ENCODE results near the gene DPY19L3. TPM values are rescaled to one million over a fixed set of nuclear protein-coding genes. Genes with fewer than 3 reads are reported as not detected.
"Not testable (repeated sequence)": the region's sequence is repeated elsewhere in the genome, so short reads cannot be mapped to it uniquely, and the experiment has no call there.

DPY19L3 gene
- polyA plus RNA-seq, 1 donor = 36.8 TPM

- H3K4me1 ChIP-seq (ENCODE audit: control insufficient read depth, insufficient read depth, low read length) = no peaks in the 10 kb centered on the region
- DNase-seq = no peak
- H3K9me3 ChIP-seq (ENCODE audit: control insufficient read depth, low read depth, low read length) = no peaks in the 10 kb centered on the region
- no peak overlapping the region for H3K4me3 ChIP-seq (ENCODE audit: low read length)
- 100% methylated on average over 1 of the region's 2 CpGs for WGBS (ENCODE audit: insufficient coverage, low lambda C conversion rate)
- no peaks in the 10 kb centered on the region for H3K27me3 ChIP-seq (ENCODE audit: control insufficient read depth, insufficient read depth, low read length)
- no peak overlapping the region for H3K27ac ChIP-seq (ENCODE audit: low read length)
- peaks cover 51% of the 10 kb centered on the region for H3K36me3 ChIP-seq (ENCODE audit: control insufficient read depth, insufficient read depth, low read length)
Observed at GRCh38 chr19:32438751-32439150, 33.2 kb downstream of the DPY19L3 start.

GRCh38 chr19:32442650-32443049 lies 37.1 kb downstream of the DPY19L3 start:
- H3K4me1 ChIP-seq (ENCODE audit: control insufficient read depth, insufficient read depth, low read length) = no peaks in the 10 kb centered on the region
- WGBS (ENCODE audit: insufficient coverage, low lambda C conversion rate) = no CpG with 5 or more reads among the region's 1 CpG
- H3K36me3 ChIP-seq (ENCODE audit: control insufficient read depth, insufficient read depth, low read length) = peaks cover 27% of the 10 kb centered on the region
- H3K27me3 ChIP-seq (ENCODE audit: control insufficient read depth, insufficient read depth, low read length) = no peaks in the 10 kb centered on the region
- H3K9me3 ChIP-seq (ENCODE audit: control insufficient read depth, low read depth, low read length) = no peaks in the 10 kb centered on the region
- no peak overlapping the region for H3K4me3 ChIP-seq (ENCODE audit: low read length)
- DNase-seq = no peak
- H3K27ac ChIP-seq (ENCODE audit: low read length) = no peak overlapping the region

GRCh38 chr19:32447534-32447933 lies 42.0 kb downstream of the DPY19L3 start:
- not testable (repeated sequence) for H3K9me3 ChIP-seq (ENCODE audit: control insufficient read depth, low read depth, low read length); H3K4me1 ChIP-seq (ENCODE audit: control insufficient read depth, insufficient read depth, low read length); H3K27me3 ChIP-seq (ENCODE audit: control insufficient read depth, insufficient read depth, low read length); H3K27ac ChIP-seq (ENCODE audit: low read length); H3K4me3 ChIP-seq (ENCODE audit: low read length); DNase-seq
- peaks cover 19% of the 10 kb centered on the region for H3K36me3 ChIP-seq (ENCODE audit: control insufficient read depth, insufficient read depth, low read length)
- 100% methylated on average over 3 of the region's 5 CpGs for WGBS (ENCODE audit: insufficient coverage, low lambda C conversion rate)

GRCh38 chr19:32448026-32448425 lies 42.5 kb downstream of the DPY19L3 start:
- H3K4me3 ChIP-seq (ENCODE audit: low read length) = no peak overlapping the region
- no peaks in the 10 kb centered on the region for H3K27me3 ChIP-seq (ENCODE audit: control insufficient read depth, insufficient read depth, low read length)
- H3K4me1 ChIP-seq (ENCODE audit: control insufficient read depth, insufficient read depth, low read length) = no peaks in the 10 kb centered on the region
- no peak for DNase-seq
- no peak overlapping the region for H3K27ac ChIP-seq (ENCODE audit: low read length)
- H3K36me3 ChIP-seq (ENCODE audit: control insufficient read depth, insufficient read depth, low read length) = peaks cover 14% of the 10 kb centered on the region
- no peaks in the 10 kb centered on the region for H3K9me3 ChIP-seq (ENCODE audit: control insufficient read depth, low read depth, low read length)
- WGBS (ENCODE audit: insufficient coverage, low lambda C conversion rate) = 100% methylated on average over 2 of the region's 8 CpGs

GRCh38 chr19:32450217-32450616 lies 44.6 kb downstream of the DPY19L3 start:
- no CpG with 5 or more reads among the region's 4 CpGs for WGBS (ENCODE audit: insufficient coverage, low lambda C conversion rate)
- H3K27me3 ChIP-seq (ENCODE audit: control insufficient read depth, insufficient read depth, low read length) = no peaks in the 10 kb centered on the region
- H3K4me3 ChIP-seq (ENCODE audit: low read length) = no peak overlapping the region
- DNase-seq = no peak
- peaks cover 12% of the 10 kb centered on the region for H3K36me3 ChIP-seq (ENCODE audit: control insufficient read depth, insufficient read depth, low read length)
- H3K27ac ChIP-seq (ENCODE audit: low read length) = no peak overlapping the region
- H3K9me3 ChIP-seq (ENCODE audit: control insufficient read depth, low read depth, low read length) = no peaks in the 10 kb centered on the region
- no peaks in the 10 kb centered on the region for H3K4me1 ChIP-seq (ENCODE audit: control insufficient read depth, insufficient read depth, low read length)

GRCh38 chr19:32453736-32454135 lies 48.2 kb downstream of the DPY19L3 start:
- 85% methylated on average over 2 of the region's 2 CpGs for WGBS (ENCODE audit: insufficient coverage, low lambda C conversion rate)
- H3K36me3 ChIP-seq (ENCODE audit: control insufficient read depth, insufficient read depth, low read length) = peaks cover 36% of the 10 kb centered on the region
- no peaks in the 10 kb centered on the region for H3K4me1 ChIP-seq (ENCODE audit: control insufficient read depth, insufficient read depth, low read length)
- no peaks in the 10 kb centered on the region for H3K27me3 ChIP-seq (ENCODE audit: control insufficient read depth, insufficient read depth, low read length)
- DNase-seq = no peak
- no peaks in the 10 kb centered on the region for H3K9me3 ChIP-seq (ENCODE audit: control insufficient read depth, low read depth, low read length)
- H3K4me3 ChIP-seq (ENCODE audit: low read length) = no peak overlapping the region
- no peak overlapping the region for H3K27ac ChIP-seq (ENCODE audit: low read length)

GRCh38 chr19:32456406-32456805 lies 50.8 kb downstream of the DPY19L3 start:
- no peaks in the 10 kb centered on the region for H3K27me3 ChIP-seq (ENCODE audit: control insufficient read depth, insufficient read depth, low read length)
- H3K27ac ChIP-seq (ENCODE audit: low read length) = no peak overlapping the region
- H3K9me3 ChIP-seq (ENCODE audit: control insufficient read depth, low read depth, low read length) = no peaks in the 10 kb centered on the region
- no peak overlapping the region for H3K4me3 ChIP-seq (ENCODE audit: low read length)
- H3K4me1 ChIP-seq (ENCODE audit: control insufficient read depth, insufficient read depth, low read length) = no peaks in the 10 kb centered on the region
- DNase-seq = no peak
- WGBS (ENCODE audit: insufficient coverage, low lambda C conversion rate) = no CpG with 5 or more reads among the region's 4 CpGs
- peaks cover 34% of the 10 kb centered on the region for H3K36me3 ChIP-seq (ENCODE audit: control insufficient read depth, insufficient read depth, low read length)

GRCh38 chr19:32457571-32458158 lies 52.1 kb downstream of the DPY19L3 start:
- peaks cover 36% of the 10 kb centered on the region for H3K36me3 ChIP-seq (ENCODE audit: control insufficient read depth, insufficient read depth, low read length)
- WGBS (ENCODE audit: insufficient coverage, low lambda C conversion rate) = 100% methylated on average over 2 of the region's 5 CpGs
- DNase-seq = no peak
- H3K9me3 ChIP-seq (ENCODE audit: control insufficient read depth, low read depth, low read length) = no peaks in the 10 kb centered on the region
- H3K27ac ChIP-seq (ENCODE audit: low read length) = no peak overlapping the region
- no peaks in the 10 kb centered on the region for H3K27me3 ChIP-seq (ENCODE audit: control insufficient read depth, insufficient read depth, low read length)
- no peak overlapping the region for H3K4me3 ChIP-seq (ENCODE audit: low read length)
- H3K4me1 ChIP-seq (ENCODE audit: control insufficient read depth, insufficient read depth, low read length) = no peaks in the 10 kb centered on the region

- Histone ChIP-seq H3K36me3 (ENCODE audit: control insufficient read depth, insufficient read depth, low read length) (peaks cover 37% of the 10 kb centered on the region), H3K9me3 (ENCODE audit: control insufficient read depth, low read depth, low read length) (no peaks in the 10 kb centered on the region), H3K27me3 (ENCODE audit: control insufficient read depth, insufficient read depth, low read length) (no peaks in the 10 kb centered on the region), H3K27ac (ENCODE audit: low read length) (peak overlapping the region; percentile 19), H3K4me1 (ENCODE audit: control insufficient read depth, insufficient read depth, low read length) (no peaks in the 10 kb centered on the region), H3K4me3 (ENCODE audit: low read length) (no peak overlapping the region)
- DNase-seq = no peak
- 64% methylated on average over 2 of the region's 4 CpGs for WGBS (ENCODE audit: insufficient coverage, low lambda C conversion rate)
Observed at GRCh38 chr19:32458500-32459123, 53.0 kb downstream of the DPY19L3 start.

- Histone ChIP-seq H3K36me3 (ENCODE audit: control insufficient read depth, insufficient read depth, low read length) (peaks cover 36% of the 10 kb centered on the region), H3K4me3 (ENCODE audit: low read length) (no peak overlapping the region), H3K4me1 (ENCODE audit: control insufficient read depth, insufficient read depth, low read length) (no peaks in the 10 kb centered on the region), H3K9me3 (ENCODE audit: control insufficient read depth, low read depth, low read length) (no peaks in the 10 kb centered on the region), H3K27ac (ENCODE audit: low read length) (peak overlapping the region; percentile 19), H3K27me3 (ENCODE audit: control insufficient read depth, insufficient read depth, low read length) (no peaks in the 10 kb centered on the region)
- peak; percentile 35 to 74 for DNase-seq
- 83% methylated on average over 1 of the region's 3 CpGs for WGBS (ENCODE audit: insufficient coverage, low lambda C conversion rate)
Observed at GRCh38 chr19:32459204-32459865, 53.8 kb downstream of the DPY19L3 start.

Data from large intestine (tissue), 3 donors.